GM18507 (cell line): ENCODE results near the gene BBS1.

ENCODE experiments used
- DNase-seq: peaks from one replicate; pipeline ENCODE4 v3.0.0; 2011; ENCODE audit warnings: low read depth; ENCODE audit not compliant: insufficient read length; ENCODE audit errors: extremely low spot score
- FAIRE-seq: peaks from 2 replicates; lab custom pipeline; 2011; peaks lifted over from hg19 to GRCh38; lab: Jason Lieb, UNC

Gene BBS1

DNA sequence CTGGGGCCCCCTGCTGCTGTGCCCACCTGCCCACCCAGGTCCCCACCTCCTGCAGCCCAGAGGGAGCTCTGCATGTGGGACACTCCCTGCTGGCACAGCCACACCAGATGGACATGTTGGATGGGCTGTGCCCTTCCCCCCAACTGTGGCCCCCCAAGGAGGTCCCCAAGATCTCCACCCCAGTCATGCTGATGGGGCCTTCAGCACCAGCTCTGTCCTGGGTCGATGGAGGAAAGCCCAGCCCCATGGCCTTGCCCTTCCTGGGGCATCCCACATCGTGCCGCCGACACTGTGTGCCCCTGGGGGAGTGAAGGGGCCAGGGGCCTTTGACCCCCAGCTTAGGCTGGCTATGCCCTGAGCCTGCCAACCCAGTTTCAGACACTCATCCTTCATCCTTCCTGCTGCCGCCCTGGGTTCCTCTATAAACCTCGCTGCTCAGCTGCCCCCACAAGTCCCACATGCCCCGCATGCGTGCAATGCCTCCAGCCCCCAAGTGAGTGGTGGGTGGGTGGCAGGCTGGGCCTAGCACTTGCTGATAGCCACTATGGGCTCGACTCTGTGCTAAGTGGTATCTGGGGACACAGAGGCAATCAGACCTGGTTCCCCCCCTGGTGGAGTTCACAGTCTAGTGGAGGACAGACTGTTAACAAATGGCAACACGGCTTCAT, 34.1 kb upstream of the BBS1 start:
- no peak for FAIRE-seq

GRCh38 chr11:66476841-66477251, 33.6 kb upstream of the BBS1 start:
- FAIRE-seq = no peak
- no peak for DNase-seq

More for the DNA sequence above, 34.1 kb upstream of the BBS1 start:
- no peak for DNase-seq

GRCh38 chr11:66477263-66478201, 32.9 kb upstream of the BBS1 start:
- no peak for FAIRE-seq
- DNase-seq = no peak

GRCh38 chr11:66478729-66479393, 31.6 kb upstream of the BBS1 start:
- no peak for DNase-seq

GRCh38 chr11:66479394-66480116, 30.9 kb upstream of the BBS1 start:
- DNase-seq = no peak
- no peak for FAIRE-seq

More at GRCh38 chr11:66478729-66479393, 31.6 kb upstream of the BBS1 start:
- peak; percentile 60 for FAIRE-seq

DNA sequence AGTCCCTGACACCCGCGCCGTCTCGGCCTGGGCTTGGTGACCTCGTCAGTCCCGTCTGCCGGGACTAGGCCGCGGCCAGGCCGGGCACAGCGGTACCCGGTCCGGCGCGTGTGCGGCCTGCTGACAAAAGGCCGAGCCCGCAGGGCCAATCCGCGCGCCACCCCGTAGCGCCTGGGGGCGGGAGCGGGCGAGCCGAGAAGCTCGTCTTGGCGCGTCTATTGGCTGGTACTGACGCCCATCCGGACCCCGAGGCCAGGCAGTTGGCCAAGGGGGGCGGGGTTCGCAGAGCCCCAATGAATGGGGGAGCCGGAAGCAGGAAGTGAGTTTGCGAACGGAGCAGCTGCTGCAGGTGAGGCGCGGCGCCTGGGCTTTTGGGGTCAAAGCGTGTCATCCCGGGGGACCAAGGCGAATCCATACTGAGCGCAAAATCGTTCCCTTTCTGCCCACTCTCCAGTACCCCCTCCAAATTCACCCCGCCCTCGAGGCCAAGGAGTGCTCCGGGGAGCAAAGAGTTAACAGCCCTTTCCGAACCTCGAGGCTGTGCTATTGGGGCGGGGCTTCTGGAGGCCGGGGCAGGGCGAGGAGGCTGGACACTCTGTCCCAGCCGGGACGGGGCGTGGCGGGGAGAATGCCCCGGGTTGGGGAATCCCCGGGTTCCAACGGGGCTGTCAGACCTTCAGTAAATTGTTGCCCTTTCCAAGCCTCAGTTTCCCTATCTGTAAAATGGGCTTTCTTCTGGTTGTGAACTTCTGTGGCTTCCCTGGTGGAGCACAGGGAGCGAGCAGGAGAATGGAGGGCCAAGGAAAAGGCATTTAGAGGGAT, 30.1 kb upstream of the BBS1 start, which contains the start of gene DPP3:
TSS of gene DPP3 (plus strand) at position 318 of the 822 bp plus-strand sequence. CDS start 1,767 bp downstream, outside the sequence.
- DNase-seq = peak; percentile 100
- FAIRE-seq = peak; percentile 95

- DNase-seq (no peak), FAIRE-seq (no peak)
Observed at GRCh38 chr11:66484806-66485380, 25.5 kb upstream of the BBS1 start.

GRCh38 chr11:66488957-66489356, 21.5 kb upstream of the BBS1 start:
- no peak for FAIRE-seq

GRCh38 chr11:66489636-66490035, 20.8 kb upstream of the BBS1 start:
- FAIRE-seq = no peak

More at GRCh38 chr11:66488957-66489356, 21.5 kb upstream of the BBS1 start:
- DNase-seq = no peak

DNA sequence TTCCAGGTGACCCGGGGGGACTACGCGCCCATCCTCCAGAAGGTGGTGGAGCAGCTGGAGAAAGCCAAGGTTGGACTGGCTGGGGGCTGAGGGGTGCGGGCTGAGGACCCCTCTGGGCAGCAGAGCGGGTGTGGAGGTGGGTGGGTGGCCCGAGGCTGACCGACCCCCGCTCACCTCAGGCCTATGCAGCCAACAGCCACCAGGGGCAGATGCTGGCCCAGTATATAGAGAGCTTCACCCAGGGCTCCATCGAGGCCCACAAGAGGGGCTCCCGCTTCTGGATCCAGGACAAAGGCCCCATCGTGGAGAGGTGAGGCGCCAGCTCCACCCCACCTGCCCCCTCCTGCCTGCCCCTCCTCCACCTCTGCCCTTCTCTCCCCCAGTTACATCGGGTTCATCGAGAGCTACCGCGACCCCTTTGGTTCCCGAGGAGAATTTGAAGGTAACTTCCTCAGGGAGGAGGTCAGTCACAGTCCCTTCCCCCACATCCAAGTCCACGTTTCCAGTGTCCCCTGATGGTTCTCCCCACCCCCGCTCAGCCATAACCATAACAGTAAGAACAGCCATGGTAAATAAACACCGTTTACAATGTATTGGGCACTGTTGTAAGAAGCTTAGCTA, 19.0 kb upstream of the BBS1 start:
- FAIRE-seq (no peak), DNase-seq (no peak)

More at GRCh38 chr11:66489636-66490035, 20.8 kb upstream of the BBS1 start:
- DNase-seq = no peak

GRCh38 chr11:66492161-66492865, 18.1 kb upstream of the BBS1 start:
- DNase-seq (no peak), FAIRE-seq (no peak)

DNA sequence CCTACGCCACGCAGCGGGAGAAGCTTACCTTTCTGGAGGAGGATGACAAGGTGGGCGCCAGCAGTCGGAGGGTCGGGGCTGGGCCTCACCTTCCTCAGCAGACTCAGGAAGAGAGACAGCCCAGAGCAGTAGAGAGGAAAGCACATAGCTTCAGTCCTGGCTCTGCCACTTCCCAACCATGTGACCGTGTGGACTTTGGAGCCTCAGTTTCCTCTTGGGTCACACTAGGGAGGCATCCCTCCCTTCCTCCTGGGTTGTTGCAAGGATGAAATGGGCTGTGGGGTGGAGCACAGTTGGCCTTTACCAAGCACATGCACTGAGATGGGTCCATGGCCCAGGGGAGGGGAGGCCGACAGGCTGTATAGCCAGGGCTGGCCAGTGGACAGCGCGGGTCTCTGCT, 17.3 kb upstream of the BBS1 start:
- FAIRE-seq = no peak
- DNase-seq = no peak

GRCh38 chr11:66494458-66494857, 16.0 kb upstream of the BBS1 start:
- DNase-seq = no peak
- no peak for FAIRE-seq

DNA sequence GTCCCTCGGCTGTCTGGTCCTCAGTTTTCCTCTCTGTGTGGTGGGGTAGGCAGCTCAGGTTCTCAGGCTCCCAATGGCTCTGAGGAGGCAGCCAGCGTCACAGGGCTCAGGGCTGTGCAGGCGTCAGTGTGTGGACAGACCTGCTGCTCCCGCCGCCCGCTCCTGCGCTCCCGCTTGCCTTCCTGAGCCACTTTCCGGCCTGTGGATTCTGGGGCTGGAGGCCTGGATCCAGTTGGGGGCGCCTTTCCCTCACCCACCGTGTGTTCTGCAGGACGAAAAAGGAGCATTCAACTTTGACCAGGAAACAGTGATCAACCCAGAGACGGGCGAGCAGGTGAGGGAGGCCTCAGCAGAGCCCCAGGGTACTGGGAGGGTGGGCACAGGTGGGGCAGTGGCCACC, 15.5 kb upstream of the BBS1 start:
- no peak for FAIRE-seq
- no peak for DNase-seq

- DNase-seq = no peak
- FAIRE-seq = no peak
Observed at GRCh38 chr11:66495401-66495854, 15.0 kb upstream of the BBS1 start.

- no peak for FAIRE-seq
- DNase-seq = no peak
Observed at GRCh38 chr11:66497206-66497605, 13.2 kb upstream of the BBS1 start.

DNA sequence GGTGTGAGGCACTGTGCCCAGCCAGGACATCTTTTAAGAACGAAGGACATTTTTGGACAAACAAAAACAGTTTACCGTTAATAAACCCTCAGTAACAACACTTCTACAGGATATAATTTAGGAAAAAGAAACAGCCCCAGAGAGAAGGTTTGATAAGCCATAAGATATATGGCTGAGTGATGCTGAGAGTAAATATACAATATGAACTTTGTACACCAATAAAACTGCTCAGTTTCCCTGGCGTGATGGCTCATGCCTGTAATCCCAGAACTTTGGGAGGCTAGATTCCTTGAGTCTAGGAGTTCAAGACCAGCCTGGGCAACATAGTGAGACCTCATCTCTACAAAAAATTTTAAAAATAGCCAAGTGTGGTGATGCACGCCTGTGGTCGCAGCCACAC, 11.9 kb upstream of the BBS1 start:
- FAIRE-seq (no peak), DNase-seq (no peak)
